Thoracic aorta (tissue), 2 donors: Measurements from ENCODE around the gene SCARB1. TPM values are rescaled to one million over a fixed set of nuclear protein-coding genes. Genes with fewer than 3 reads are reported as not detected.
A peak's percentile ranks its signal among the peaks of the same experiment; 100 is the strongest.

Experiments
- ATAC-seq: fragments of 150-250 bp; one replicate; pipeline ENCODE4 v1.8.0; 2017; ENCODE audit warnings: low read depth; ENCODE audit not compliant: insufficient number of reproducible peaks, low FRiP score
- DNase-seq: peaks from one replicate; pipeline ENCODE4 v3.0.0-alpha.2; 2020; ENCODE audit warnings: low spot score
- H3K27ac ChIP-seq, 2 donors: fragments of 200-600 bp; sonication (generic); 1 replicate in 1 of 2; 2 replicates in 1 of 2; pipeline ENCODE4 v1.5.1; 2016; ENCODE audit warnings: mild to moderate bottlenecking in 2 of 2, moderate library complexity in 2 of 2
- H3K27me3 ChIP-seq: fragments of 200-600 bp; sonication (generic); replicated peaks from 2 replicates; pipeline ENCODE4 v1.6.0; 2016; ENCODE audit warnings: mild to moderate bottlenecking; ENCODE audit not compliant: insufficient read depth
- H3K36me3 ChIP-seq: fragments of 200-600 bp; sonication (generic); one replicate; pipeline ENCODE4 v1.5.1; 2016
- H3K4me1 ChIP-seq, 2 donors: fragments of 200-600 bp; sonication (generic); 1 replicate in 1 of 2; 2 replicates in 1 of 2; pipeline versions ENCODE4 v1.5.1 to v1.6.0; 2016; ENCODE audit warnings: low read depth in 2 of 2, mild to moderate bottlenecking in 1 of 2; ENCODE audit not compliant: control insufficient read depth in 1 of 2
- H3K4me3 ChIP-seq: fragments of 200-600 bp; sonication (generic); 2 replicates; pipeline ENCODE4 v1.5.1; 2016; ENCODE audit warnings: mild to moderate bottlenecking
- H3K9me3 ChIP-seq: fragments of 200-600 bp; sonication (generic); 2 replicates; pipeline ENCODE4 v1.5.1; 2016
- total RNA-seq, 2 donors: library from RNA; depleted of rRNA; stranded (reverse); fragments of >200 nt; gene quantifications; one replicate each; pipeline versions ENCODE4 v1.1.0 to v1.2.3, GENCODE V29; 2016
- TF ChIP-seq, protein P1 (sequence below): fragments of 200-600 bp; sonication (generic); IDR thresholded peaks from one replicate; pipeline ENCODE4 v1.5.1; 2019; ENCODE audit warnings: antibody characterized with exemption

Gene SCARB1
- total RNA-seq, 2 donors from 2014 or later: 8.8 to 13.1 TPM

DNA sequence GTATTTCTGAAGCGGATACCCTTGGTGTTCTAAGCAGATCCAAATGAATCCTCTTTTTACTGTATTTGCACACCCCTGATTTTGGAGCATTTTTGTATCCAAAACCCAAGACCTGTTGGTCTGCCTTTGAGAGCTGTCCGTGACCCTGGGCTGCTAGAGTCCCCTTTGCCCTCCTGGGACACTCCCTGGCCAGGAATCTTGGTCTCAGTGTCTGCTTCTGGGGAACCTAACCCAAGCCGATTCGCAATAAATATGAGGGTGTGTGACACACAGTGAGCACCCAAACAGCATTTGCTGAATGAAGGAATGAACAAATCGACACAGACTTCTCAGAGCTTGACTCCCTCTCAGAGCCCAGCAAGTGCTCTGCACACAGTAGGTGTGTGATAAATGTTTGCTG is 92.9 kb downstream of the SCARB1 start:
- peaks cover 15 to 49% of the 10 kb centered on the region in 2 donors for H3K4me1 ChIP-seq
- no peak for ATAC-seq
- no peak overlapping the region for H3K4me3 ChIP-seq
- DNase-seq: no peak
- H3K27ac ChIP-seq: no peak overlapping the region
- H3K36me3 ChIP-seq: no peaks in the 10 kb centered on the region
- H3K9me3 ChIP-seq: no peaks in the 10 kb centered on the region
- H3K27me3 ChIP-seq: no peaks in the 10 kb centered on the region
- TF ChIP-seq, protein P1, sequence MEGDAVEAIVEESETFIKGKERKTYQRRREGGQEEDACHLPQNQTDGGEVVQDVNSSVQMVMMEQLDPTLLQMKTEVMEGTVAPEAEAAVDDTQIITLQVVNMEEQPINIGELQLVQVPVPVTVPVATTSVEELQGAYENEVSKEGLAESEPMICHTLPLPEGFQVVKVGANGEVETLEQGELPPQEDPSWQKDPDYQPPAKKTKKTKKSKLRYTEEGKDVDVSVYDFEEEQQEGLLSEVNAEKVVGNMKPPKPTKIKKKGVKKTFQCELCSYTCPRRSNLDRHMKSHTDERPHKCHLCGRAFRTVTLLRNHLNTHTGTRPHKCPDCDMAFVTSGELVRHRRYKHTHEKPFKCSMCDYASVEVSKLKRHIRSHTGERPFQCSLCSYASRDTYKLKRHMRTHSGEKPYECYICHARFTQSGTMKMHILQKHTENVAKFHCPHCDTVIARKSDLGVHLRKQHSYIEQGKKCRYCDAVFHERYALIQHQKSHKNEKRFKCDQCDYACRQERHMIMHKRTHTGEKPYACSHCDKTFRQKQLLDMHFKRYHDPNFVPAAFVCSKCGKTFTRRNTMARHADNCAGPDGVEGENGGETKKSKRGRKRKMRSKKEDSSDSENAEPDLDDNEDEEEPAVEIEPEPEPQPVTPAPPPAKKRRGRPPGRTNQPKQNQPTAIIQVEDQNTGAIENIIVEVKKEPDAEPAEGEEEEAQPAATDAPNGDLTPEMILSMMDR: no peak

DNA sequence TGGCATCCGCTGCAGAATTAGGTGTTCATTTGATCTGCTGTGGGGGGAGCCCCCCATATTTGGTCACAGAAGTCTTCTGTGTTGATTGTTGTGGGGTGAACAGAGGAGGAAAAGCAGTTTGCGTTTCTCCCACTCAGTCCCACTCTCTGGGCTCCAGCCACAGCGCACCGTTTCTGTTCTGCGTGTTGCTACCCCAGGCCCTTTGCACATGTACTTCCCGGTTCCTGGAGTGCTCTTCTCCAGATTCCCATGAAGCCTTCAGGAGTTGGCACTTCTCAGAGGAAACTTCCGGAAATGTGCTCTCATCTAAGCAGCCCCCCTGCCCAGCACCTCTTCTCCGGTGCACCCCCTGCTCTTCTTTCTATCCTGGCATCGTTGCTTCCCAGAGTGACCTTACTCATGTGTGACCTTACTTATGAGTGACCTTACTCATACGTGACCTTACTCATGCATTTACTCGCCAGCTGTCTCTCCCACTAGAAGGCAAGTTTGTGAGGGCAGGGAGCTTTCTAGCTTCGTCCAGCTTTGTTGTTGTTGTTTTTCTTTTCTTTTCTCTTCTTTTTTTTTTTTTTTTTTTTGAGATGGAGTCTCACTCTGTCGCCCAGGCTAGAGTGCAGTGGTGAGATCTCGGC is 93.7 kb downstream of the SCARB1 start:
- Histone ChIP-seq H3K4me3 (no peak overlapping the region), H3K4me1 (peaks cover 22 to 53% of the 10 kb centered on the region in 2 donors), H3K27me3 (no peaks in the 10 kb centered on the region), H3K36me3 (no peaks in the 10 kb centered on the region), H3K27ac (no peak overlapping the region), H3K9me3 (no peaks in the 10 kb centered on the region)
- ATAC-seq (no peak), DNase-seq (no peak)
- TF ChIP-seq, protein P1: no peak

DNA sequence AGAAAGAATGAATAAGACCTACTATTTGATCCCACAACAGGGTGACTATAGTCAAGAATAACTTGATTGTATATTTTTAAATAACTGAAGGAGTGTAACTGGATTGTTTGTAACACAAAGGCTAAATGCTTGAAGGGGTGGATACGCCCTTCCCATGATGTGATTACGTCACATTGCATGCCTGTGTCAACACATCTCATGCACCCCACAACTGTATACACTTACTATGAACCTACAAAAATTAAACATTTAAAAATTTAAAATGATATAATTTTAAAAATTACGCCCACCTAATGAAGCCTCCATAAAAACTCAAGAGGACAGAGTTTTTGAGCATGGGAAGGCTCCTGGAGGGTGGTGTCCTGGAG is 94.5 kb downstream of the SCARB1 start:
- H3K36me3 ChIP-seq: no peaks in the 10 kb centered on the region
- no peak overlapping the region for H3K4me3 ChIP-seq
- no peaks in the 10 kb centered on the region for H3K27me3 ChIP-seq
- ATAC-seq (no peak), DNase-seq (no peak)
- no peak overlapping the region for H3K27ac ChIP-seq
- no peaks in the 10 kb centered on the region for H3K9me3 ChIP-seq
- H3K4me1 ChIP-seq: peaks cover 23 to 51% of the 10 kb centered on the region in 2 donors
- TF ChIP-seq, protein P1: no peak

DNA sequence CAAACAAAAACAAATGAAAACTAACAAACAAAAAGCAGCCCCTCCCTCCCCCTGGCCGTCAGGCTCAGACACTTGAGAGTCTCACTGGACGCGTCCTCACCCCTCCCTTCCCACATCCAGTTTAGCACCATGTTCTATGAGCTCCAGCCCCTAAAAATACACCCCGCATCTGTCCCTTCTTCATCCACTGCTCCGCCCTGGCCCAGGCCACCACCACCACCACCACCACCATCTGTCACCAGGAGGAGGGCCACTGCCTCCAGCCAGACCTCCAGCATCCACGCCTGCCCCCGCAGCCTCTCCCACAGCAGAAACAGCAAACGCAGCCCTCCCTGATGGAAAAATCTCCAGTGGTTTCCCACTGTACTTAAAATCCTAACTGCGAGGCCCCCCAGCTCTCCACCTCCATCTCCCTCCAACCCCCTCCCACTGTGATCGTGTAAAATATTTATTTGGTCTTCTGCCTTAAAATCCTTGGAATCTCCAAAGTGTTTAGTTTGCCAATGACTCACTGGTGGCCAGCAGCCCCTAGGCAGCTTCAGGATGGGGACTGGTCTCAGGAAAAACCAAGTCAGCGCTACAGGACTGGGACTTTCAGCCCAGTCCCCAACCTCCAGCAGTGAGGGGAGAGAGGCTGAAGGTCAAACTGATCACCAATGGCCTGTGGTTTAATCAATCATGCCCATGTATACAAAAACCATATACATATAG is 95.1 kb downstream of the SCARB1 start:
- Histone ChIP-seq H3K9me3 (no peaks in the 10 kb centered on the region), H3K36me3 (no peaks in the 10 kb centered on the region), H3K27ac (no peak overlapping the region), H3K4me1 (peaks cover 22 to 49% of the 10 kb centered on the region in 2 donors), H3K27me3 (no peaks in the 10 kb centered on the region), H3K4me3 (no peak overlapping the region)
- TF ChIP-seq, protein P1: no peak
- DNase-seq (no peak), ATAC-seq (no peak)

DNA sequence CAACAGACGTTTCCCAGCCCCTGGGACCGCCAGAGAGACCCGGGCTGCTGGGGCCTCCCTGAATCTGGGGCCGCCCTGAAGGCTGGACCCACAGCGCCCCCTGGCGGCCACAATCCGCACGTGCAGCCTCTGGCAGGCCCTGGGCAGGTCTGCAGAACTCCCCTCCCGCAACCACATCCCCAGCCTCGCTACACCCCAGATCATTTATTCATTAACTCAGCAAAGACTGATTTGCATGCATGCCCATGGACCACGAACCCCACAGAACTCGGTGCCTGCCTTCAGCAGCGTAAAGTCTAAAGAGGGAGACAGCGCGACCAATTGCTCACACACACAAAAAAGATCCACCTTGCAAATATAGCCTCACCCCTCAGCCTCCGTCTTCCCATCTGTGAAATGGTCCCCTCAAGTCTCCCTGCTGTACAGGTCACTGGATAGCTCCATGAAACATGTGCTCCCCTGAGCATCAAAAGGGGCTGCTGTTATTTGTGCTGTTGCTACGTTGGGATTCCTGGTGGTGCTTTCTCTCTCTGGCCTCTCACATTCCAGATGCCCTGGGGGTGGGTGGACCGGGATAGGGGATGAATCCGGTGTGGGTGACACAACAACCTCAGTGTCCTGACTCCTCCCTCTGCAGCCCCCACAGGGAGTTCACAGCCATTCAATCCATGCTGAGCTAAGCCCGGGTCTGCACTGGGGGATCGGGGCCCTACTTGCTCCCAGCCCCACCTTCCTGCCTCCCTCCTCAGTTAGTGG is 96.4 kb downstream of the SCARB1 start:
- TF ChIP-seq, protein P1: peak; percentile 100

More for the DNA sequence above, 96.4 kb downstream of the SCARB1 start:
- no peaks in the 10 kb centered on the region for H3K27me3 ChIP-seq
- ATAC-seq (no peak), DNase-seq (no peak)
- H3K27ac ChIP-seq: peak overlapping the region in 1 of 2 donors; percentile 66
- H3K36me3 ChIP-seq: no peaks in the 10 kb centered on the region
- peaks cover 22 to 56% of the 10 kb centered on the region in 2 donors for H3K4me1 ChIP-seq
- H3K9me3 ChIP-seq: no peaks in the 10 kb centered on the region
- H3K4me3 ChIP-seq: no peak overlapping the region
